DMS114 treated with DMSO at 0.1 percent for 48 hours (cell line): Measurements from ENCODE around the gene HSD17B1.

Experiments used
- DNase-seq: peaks from one replicate; lab custom pipeline; 2025; ENCODE audit not compliant: unreplicated experiment; lab: John Stamatoyannopoulos, UW

The HSD17B1 gene

DNA sequence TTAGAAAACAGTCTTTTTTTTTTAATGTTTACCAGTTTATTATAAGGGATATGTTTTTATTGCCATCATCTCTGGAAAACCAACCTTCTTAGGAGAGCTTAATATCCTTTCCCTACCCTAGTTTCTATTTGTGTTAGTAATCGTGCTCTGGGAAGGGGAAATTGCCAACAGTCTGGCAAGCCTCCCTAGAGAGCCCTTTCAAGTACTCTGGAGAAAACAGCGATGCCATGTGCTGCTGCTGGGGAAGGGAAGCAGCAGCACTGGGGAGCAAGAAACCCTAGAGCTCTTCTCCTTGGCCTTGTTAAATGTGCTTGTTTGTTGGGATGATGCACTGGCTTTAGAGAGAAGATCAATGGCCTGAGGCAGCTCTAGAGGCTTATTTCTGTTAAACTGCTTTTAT, 46.2 kb downstream of the HSD17B1 start:
- DNase-seq: no peak

DNA sequence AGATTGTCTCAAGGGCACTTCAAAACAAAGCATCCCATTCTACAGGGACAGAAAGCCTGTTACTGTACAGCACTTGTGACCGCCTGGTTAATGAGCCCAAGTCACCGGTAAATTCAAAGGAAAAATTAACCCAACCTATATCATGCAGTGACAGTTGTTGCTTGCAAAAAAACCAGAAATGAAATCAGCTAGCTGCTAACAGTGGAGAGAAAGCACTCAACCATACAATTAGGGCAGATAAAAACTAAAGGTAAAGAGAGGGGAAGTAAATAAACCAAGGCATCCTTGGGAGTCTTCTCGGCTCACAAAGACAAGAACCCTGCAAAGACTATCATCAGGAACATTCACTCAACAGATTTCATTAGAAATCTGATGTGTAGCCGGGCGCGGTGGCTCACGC, 50.6 kb downstream of the HSD17B1 start:
- DNase-seq: no peak
